ENCODE data around the gene SIVA1.

SIVA1 gene

DNA sequence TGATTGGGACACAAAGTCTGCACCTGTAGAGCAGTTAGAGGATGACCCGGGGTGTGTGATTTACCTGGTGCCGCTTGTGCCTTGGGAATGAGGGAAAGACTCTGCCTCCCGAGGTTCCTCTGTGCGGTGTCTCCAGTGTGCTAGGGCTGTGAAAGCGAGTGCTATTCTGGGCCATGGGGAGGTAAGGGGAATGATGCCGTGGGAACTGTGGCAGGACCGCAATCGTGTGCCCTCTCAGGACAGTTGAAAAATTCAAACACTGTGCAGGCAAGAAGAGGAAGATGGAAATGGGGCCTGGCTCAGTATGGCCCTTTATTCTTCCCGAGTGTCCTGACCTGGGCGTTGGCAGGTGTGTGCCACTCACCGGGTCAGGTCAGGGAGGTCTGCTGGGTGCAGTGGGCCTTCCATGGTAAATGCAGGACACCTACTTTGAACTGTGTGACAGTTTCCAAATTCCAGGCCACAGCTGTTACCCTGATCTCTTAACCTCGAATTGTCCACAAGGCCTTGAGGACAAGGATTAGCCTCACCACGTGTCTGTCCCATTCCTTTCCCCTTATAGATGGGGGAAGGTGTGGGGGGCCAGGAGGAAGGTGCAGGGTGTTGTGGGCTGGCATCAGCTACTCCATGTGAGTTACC is 1.4 kb downstream of the SIVA1 start:
- DNase-seq (ENCODE audit: extremely low read depth, insufficient read length) = no peak
- Histone ChIP-seq H3K27me3 (replicated peaks; ENCODE audit: control insufficient read depth, insufficient read depth, low read length) (no peaks in the 10 kb centered on the region), H3K4me3 (replicated peaks; ENCODE audit: low read depth, low read length) (peak overlapping the region; percentile 98), H3K36me3 (ENCODE audit: control insufficient read depth, insufficient read depth, low read length) (peaks cover 19% of the 10 kb centered on the region)
- TF ChIP-seq, protein P1, sequence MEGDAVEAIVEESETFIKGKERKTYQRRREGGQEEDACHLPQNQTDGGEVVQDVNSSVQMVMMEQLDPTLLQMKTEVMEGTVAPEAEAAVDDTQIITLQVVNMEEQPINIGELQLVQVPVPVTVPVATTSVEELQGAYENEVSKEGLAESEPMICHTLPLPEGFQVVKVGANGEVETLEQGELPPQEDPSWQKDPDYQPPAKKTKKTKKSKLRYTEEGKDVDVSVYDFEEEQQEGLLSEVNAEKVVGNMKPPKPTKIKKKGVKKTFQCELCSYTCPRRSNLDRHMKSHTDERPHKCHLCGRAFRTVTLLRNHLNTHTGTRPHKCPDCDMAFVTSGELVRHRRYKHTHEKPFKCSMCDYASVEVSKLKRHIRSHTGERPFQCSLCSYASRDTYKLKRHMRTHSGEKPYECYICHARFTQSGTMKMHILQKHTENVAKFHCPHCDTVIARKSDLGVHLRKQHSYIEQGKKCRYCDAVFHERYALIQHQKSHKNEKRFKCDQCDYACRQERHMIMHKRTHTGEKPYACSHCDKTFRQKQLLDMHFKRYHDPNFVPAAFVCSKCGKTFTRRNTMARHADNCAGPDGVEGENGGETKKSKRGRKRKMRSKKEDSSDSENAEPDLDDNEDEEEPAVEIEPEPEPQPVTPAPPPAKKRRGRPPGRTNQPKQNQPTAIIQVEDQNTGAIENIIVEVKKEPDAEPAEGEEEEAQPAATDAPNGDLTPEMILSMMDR (IDR thresholded peaks at IDR 0.05; ENCODE audit: insufficient read depth, low read length, poor library complexity, severe bottlenecking) = no peak

- Histone ChIP-seq H3K36me3 (ENCODE audit: control insufficient read depth, insufficient read depth, low read length) (peaks cover 25% of the 10 kb centered on the region), H3K27me3 (replicated peaks; ENCODE audit: control insufficient read depth, insufficient read depth, low read length) (no peaks in the 10 kb centered on the region), H3K4me3 (replicated peaks; ENCODE audit: low read depth, low read length) (no peak overlapping the region)
- TF ChIP-seq, protein P1 (IDR thresholded peaks at IDR 0.05; ENCODE audit: insufficient read depth, low read length, poor library complexity, severe bottlenecking) = no peak
- DNase-seq (ENCODE audit: extremely low read depth, insufficient read length) = no peak
Observed at GRCh38 chr14:104755621-104756020, 2.7 kb downstream of the SIVA1 start.

- H3K4me3 ChIP-seq (replicated peaks; ENCODE audit: low read depth, low read length) = no peak overlapping the region
- TF ChIP-seq, protein P1 (IDR thresholded peaks at IDR 0.05; ENCODE audit: insufficient read depth, low read length, poor library complexity, severe bottlenecking) = no peak
- peaks cover 27% of the 10 kb centered on the region for H3K36me3 ChIP-seq (ENCODE audit: control insufficient read depth, insufficient read depth, low read length)
- H3K27me3 ChIP-seq (replicated peaks; ENCODE audit: control insufficient read depth, insufficient read depth, low read length) = no peaks in the 10 kb centered on the region
- DNase-seq (ENCODE audit: extremely low read depth, insufficient read length) = peak; percentile 44
Observed at GRCh38 chr14:104756477-104757237, 3.7 kb downstream of the SIVA1 start.

- H3K36me3 ChIP-seq (ENCODE audit: control insufficient read depth, insufficient read depth, low read length) = peaks cover 27% of the 10 kb centered on the region
- no peak for DNase-seq (ENCODE audit: extremely low read depth, insufficient read length)
- no peak overlapping the region for H3K4me3 ChIP-seq (replicated peaks; ENCODE audit: low read depth, low read length)
- TF ChIP-seq, protein P1 (IDR thresholded peaks at IDR 0.05; ENCODE audit: insufficient read depth, low read length, poor library complexity, severe bottlenecking) = no peak
- H3K27me3 ChIP-seq (replicated peaks; ENCODE audit: control insufficient read depth, insufficient read depth, low read length) = no peaks in the 10 kb centered on the region
Observed at GRCh38 chr14:104757238-104757585, 4.3 kb downstream of the SIVA1 start.

GRCh38 chr14:104757681-104758392 is 4.9 kb downstream of the SIVA1 start:
- H3K4me3 ChIP-seq (replicated peaks; ENCODE audit: low read depth, low read length) = no peak overlapping the region
- no peaks in the 10 kb centered on the region for H3K27me3 ChIP-seq (replicated peaks; ENCODE audit: control insufficient read depth, insufficient read depth, low read length)
- H3K36me3 ChIP-seq (ENCODE audit: control insufficient read depth, insufficient read depth, low read length) = peaks cover 27% of the 10 kb centered on the region
- DNase-seq (ENCODE audit: extremely low read depth, insufficient read length) = no peak
- TF ChIP-seq, protein P1 (IDR thresholded peaks at IDR 0.05; ENCODE audit: insufficient read depth, low read length, poor library complexity, severe bottlenecking) = no peak
